Left forelimb (tissue), 1 donor: ENCODE data around the gene ATP5F1C.

Experiments used
- DNase-seq: peaks from one replicate; pipeline ENCODE4 v3.0.0-alpha.2; 2018; ENCODE audit warnings: low spot score

The ATP5F1C gene

GRCh38 chr10:7853226-7853842, 65.4 kb downstream of the ATP5F1C start:
- no peak for DNase-seq

GRCh38 chr10:7853890-7854289, 65.9 kb downstream of the ATP5F1C start:
- no peak for DNase-seq

- DNase-seq: no peak
Observed at GRCh38 chr10:7855205-7855604, 67.2 kb downstream of the ATP5F1C start.

- DNase-seq: no peak
Observed at GRCh38 chr10:7856678-7857077, 68.7 kb downstream of the ATP5F1C start.

- no peak for DNase-seq
Observed at GRCh38 chr10:7857262-7857661, 69.3 kb downstream of the ATP5F1C start.
